Adrenal gland (tissue), 12 donors: ENCODE measurements around the gene BCDIN3D. TPM values are rescaled to one million over a fixed set of nuclear protein-coding genes. Genes with fewer than 3 reads are reported as not detected.

Experiments used
- DNase-seq, 7 donors: peaks; one replicate each; pipeline ENCODE4 v3.0.0-alpha.2; 2019 to 2020
- H3K27ac ChIP-seq, 5 donors: fragments of 200-600 bp; sonication (generic) in 4 of 5; 1 replicate in 3 of 5; 2 replicates in 2 of 5; pipeline versions ENCODE4 v1.5.1 to v1.8.0; 2016 to 2020; ENCODE audit warnings: mild to moderate bottlenecking in 1 of 5
- H3K27me3 ChIP-seq: fragments of 200-600 bp; 2 replicates; pipeline ENCODE4 v1.8.0; 2021
- H3K36me3 ChIP-seq, 2 donors: fragments of 200-600 bp; replicated peaks in 1 of 2; 1 replicate in 1 of 2; 2 replicates in 1 of 2; pipeline versions ENCODE4 v1.5.1 to v1.8.0; 2018 to 2022
- H3K4me1 ChIP-seq, 2 donors: fragments of 200-600 bp; replicated peaks in 1 of 2; 1 replicate in 1 of 2; 2 replicates in 1 of 2; pipeline versions ENCODE4 v1.5.1 to v1.8.0; 2018 to 2021
- H3K4me3 ChIP-seq, 4 donors: fragments of 200-600 bp; sonication (generic) in 3 of 4; one replicate each; pipeline ENCODE4 v1.5.1; 2016 to 2018
- H3K9me3 ChIP-seq, 3 donors: fragments of 200-600 bp; sonication (generic) in 1 of 3; replicated peaks in 1 of 3; 1 replicate in 2 of 3; 2 replicates in 1 of 3; pipeline versions ENCODE4 v1.5.1 to v1.8.0; 2016 to 2021
- POLR2A ChIP-seq, 2 donors: fragments of 450-650 bp; IDR thresholded peaks; one replicate each; pipeline ENCODE4 v1.6.1; 2017; ENCODE audit warnings: antibody characterized with exemption in 2 of 2, mild to moderate bottlenecking in 2 of 2, moderate library complexity in 1 of 2
- WGBS, 4 donors: extraction: QIAGEN DNeasy Blood & Tissue Kit in 2 of 4; methylation state at CpG; one replicate each; pipeline versions ENCODE4 v1.1.5 to v1.1.7; 2013 to 2017; 5-methylcytosine and 5-hydroxymethylcytosine counted together
- intact Hi-C, 2 donors: fragments of 100-400 bp; cut with DNase I; formaldehyde crosslinking; loops; one replicate each; pipeline versions ENCODE4 v1.14.1 to v1.15.0; 2022 to 2023
- polyA plus RNA-seq, 3 donors: library from polyadenylated mRNA; stranded (reverse); fragments of 200-250 nt in 2 of 3; fragments of 350-450 nt in 1 of 3; fragmentation: Illumina TruSeq in 1 of 3; extraction: RNeasy Lipid Tissue Mini Kit (QIAGEN cat#74804) in 1 of 3; gene quantifications; one replicate each; pipeline ENCODE4 v1.2.3, GENCODE V29; 2013 to 2014
- total RNA-seq, 9 donors: library from RNA; depleted of rRNA in 4 of 9; stranded (reverse); fragments of >200 nt in 4 of 9; fragments of 120-200 nt in 1 of 9; fragmentation: NEBNext Ultra II Directional in 1 of 9; extraction: Animal tissue kit (Norgen Biotek cat#: 25700) in 1 of 9; gene quantifications; one replicate each; pipeline versions ENCODE4 v1.1.0 to v1.2.4, GENCODE V29; 2013 to 2023
- TF ChIP-seq, protein P1 (sequence below), 6 experiments: fragments of 450-650 bp in 4 of 6; fragments of 200-600 bp in 2 of 6; sonication (generic) in 1 of 6; IDR thresholded peaks; 1 replicate in 5 of 6; 2 replicates in 1 of 6; pipeline versions ENCODE4 v1.5.1 to v1.8.0; 2016 to 2021; ENCODE audit warnings: antibody characterized with exemption in 6 of 6, mild to moderate bottlenecking in 2 of 6, moderate library complexity in 1 of 6
- donor health status: healthy with polysubstance abuse.
- donor health status: Bipolar disorder and iron deficiency.
- donor health status: DM: yes; HTN: yes; CAD: no.
- donor health status: DM: no; HTN: no; CAD: no.
- donor health status: DM: no; HTN: no; CAD: no.
- donor health status: DM: yes; HTN: yes; CAD: no.

BCDIN3D gene
- total and polyA plus RNA-seq, 12 donors = 1.9 to 8.9 (median 4.8) TPM

- no peak for TF ChIP-seq POLR2A (IDR thresholded peaks at IDR 0.05)
- TF ChIP-seq, protein P1, sequence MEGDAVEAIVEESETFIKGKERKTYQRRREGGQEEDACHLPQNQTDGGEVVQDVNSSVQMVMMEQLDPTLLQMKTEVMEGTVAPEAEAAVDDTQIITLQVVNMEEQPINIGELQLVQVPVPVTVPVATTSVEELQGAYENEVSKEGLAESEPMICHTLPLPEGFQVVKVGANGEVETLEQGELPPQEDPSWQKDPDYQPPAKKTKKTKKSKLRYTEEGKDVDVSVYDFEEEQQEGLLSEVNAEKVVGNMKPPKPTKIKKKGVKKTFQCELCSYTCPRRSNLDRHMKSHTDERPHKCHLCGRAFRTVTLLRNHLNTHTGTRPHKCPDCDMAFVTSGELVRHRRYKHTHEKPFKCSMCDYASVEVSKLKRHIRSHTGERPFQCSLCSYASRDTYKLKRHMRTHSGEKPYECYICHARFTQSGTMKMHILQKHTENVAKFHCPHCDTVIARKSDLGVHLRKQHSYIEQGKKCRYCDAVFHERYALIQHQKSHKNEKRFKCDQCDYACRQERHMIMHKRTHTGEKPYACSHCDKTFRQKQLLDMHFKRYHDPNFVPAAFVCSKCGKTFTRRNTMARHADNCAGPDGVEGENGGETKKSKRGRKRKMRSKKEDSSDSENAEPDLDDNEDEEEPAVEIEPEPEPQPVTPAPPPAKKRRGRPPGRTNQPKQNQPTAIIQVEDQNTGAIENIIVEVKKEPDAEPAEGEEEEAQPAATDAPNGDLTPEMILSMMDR (IDR thresholded peaks at IDR 0.05) = no peak
- H3K4me3 ChIP-seq = no peak overlapping the region
- no peaks in the 10 kb centered on the region for H3K9me3 ChIP-seq
- H3K4me1 ChIP-seq = peaks cover 6 to 13% of the 10 kb centered on the region in 2 donors
- intact Hi-C loops = no loop called here
- no peaks in the 10 kb centered on the region for H3K27me3 ChIP-seq
- peaks cover 0 to 72% of the 10 kb centered on the region in 2 donors for H3K36me3 ChIP-seq
- H3K27ac ChIP-seq = no peak overlapping the region
- 55 to 83% (median 79%) methylated on average over 8 to 12 of the region's 12 CpGs for WGBS, 4 donors
- no peak for DNase-seq
Observed at GRCh38 chr12:49803693-49804450, 39.0 kb downstream of the BCDIN3D start.

GRCh38 chr12:49801141-49802063 is 41.5 kb downstream of the BCDIN3D start:
- peak overlapping the region in 2 of 5 donors; percentile 34 to 53 for H3K27ac ChIP-seq
- H3K9me3 ChIP-seq = no peaks in the 10 kb centered on the region
- TF ChIP-seq, protein P1 (IDR thresholded peaks at IDR 0.05) = no peak
- no peak for TF ChIP-seq POLR2A (IDR thresholded peaks at IDR 0.05)
- no peak overlapping the region for H3K4me3 ChIP-seq
- peaks cover 0 to 7% of the 10 kb centered on the region in 2 donors for H3K4me1 ChIP-seq
- DNase-seq = no peak
- no peaks in the 10 kb centered on the region for H3K27me3 ChIP-seq
- WGBS, 4 donors = 84 to 94% (median 88%) methylated on average over 15 to 17 of the region's 17 CpGs
- peaks cover 0 to 97% of the 10 kb centered on the region in 2 donors for H3K36me3 ChIP-seq
- intact Hi-C loops = no loop called here

DNA sequence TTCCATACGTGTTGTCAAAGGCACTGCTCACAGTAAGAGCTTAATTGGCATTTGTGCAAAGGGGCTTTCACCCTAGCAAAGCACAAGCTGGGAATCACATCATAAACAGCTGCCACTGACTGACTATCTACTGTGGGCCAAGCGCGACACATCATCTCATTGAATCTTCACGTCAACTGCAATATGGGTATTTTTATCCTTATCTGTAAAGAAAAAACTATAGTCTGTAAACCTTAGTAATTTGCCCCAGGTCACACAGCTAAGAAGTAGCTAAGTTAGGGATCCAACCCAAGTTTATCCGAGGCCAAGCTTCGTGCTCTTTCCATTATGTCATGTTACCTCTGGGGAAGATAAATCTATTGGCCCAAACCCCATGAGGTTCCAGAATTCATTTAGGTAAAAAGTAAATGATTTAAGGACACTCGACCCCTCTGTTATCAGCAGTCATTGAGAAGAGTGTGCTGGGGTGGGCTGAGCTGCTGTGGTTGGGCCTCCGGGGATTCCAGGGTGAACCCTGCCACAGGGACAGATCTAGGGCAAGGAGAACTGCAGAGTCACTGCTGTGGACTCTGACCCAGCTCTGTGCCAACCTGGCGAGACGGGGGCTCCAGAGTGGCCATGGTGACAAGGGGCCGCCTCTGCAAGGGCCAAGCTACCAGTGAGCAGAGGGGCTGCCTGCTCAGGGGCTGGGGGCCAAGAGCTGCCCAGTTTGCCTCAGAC is 42.3 kb downstream of the BCDIN3D start:
- Histone ChIP-seq H3K27me3 (no peaks in the 10 kb centered on the region), H3K27ac (peak overlapping the region in 2 of 5 donors; percentile 34 to 53), H3K36me3 (peaks cover 0 to 97% of the 10 kb centered on the region in 2 donors), H3K4me1 (peaks cover 0 to 7% of the 10 kb centered on the region in 2 donors), H3K4me3 (no peak overlapping the region), H3K9me3 (no peaks in the 10 kb centered on the region)
- no peak for TF ChIP-seq POLR2A (IDR thresholded peaks at IDR 0.05)
- TF ChIP-seq, protein P1 (IDR thresholded peaks at IDR 0.05) = no peak
- WGBS, 4 donors = 66 to 75% (median 71%) methylated on average over 8 to 11 of the region's 11 CpGs
- peak in 2 of 7 donors; percentile 50 to 60 for DNase-seq
- intact Hi-C loops = no loop called here
